Naive thymus-derived CD4-positive, alpha-beta T cell (primary cell): ENCODE data around the gene PKIG. TPM values are rescaled to one million over a fixed set of nuclear protein-coding genes. Genes with fewer than 3 reads are reported as not detected.
"Not testable (repeated sequence)": the region's sequence is repeated elsewhere in the genome, so short reads cannot be mapped to it uniquely, and the experiment has no call there.

ENCODE experiments used
- ATAC-seq: fragments of 150-1000 bp; cut with Tn5 transposase; 2 replicates; pipeline ENCODE4 v1.10.0; 2021; ENCODE audit warnings: mild to moderate bottlenecking, moderate library complexity
- CTCF ChIA-PET: fragments of 350-600 bp; sonication (Branson Sonifier 250); formaldehyde crosslinking; loops from one replicate; lab custom pipeline; 2021; ENCODE audit warnings: antibody characterized with exemption; lab: Charles Lee
- POLR2A ChIA-PET: fragments of 350-600 bp; sonication (Branson Sonifier 250); formaldehyde crosslinking; loops from one replicate; lab custom pipeline; 2021; ENCODE audit warnings: antibody characterized with exemption, inconsistent platforms; lab: Charles Lee
- DNase-seq, 9 donors: peaks; one replicate each; pipeline versions ENCODE4 v3.0.0 to v3.0.0-alpha.2; 2020 to 2022; ENCODE audit warnings: mixed read lengths in 1 of 9
- H3K27ac ChIP-seq: one replicate; pipeline ENCODE4 v1.7.0; 2013; ENCODE audit warnings: mild to moderate bottlenecking, low read depth, low read length, moderate library complexity
- H3K27me3 ChIP-seq, 2 donors: one replicate each; pipeline ENCODE4 v1.7.0; 2013; ENCODE audit warnings: low read length in 2 of 2, mild to moderate bottlenecking in 2 of 2, moderate library complexity in 2 of 2; ENCODE audit not compliant: control insufficient read depth in 2 of 2, insufficient read depth in 2 of 2
- H3K36me3 ChIP-seq, 3 experiments: 1 replicate in 2 of 3; 2 replicates in 1 of 3; pipeline ENCODE4 v1.7.0; 2013; ENCODE audit warnings: low read length in 3 of 3, mild to moderate bottlenecking in 3 of 3, moderate library complexity in 1 of 3; ENCODE audit not compliant: insufficient read depth in 3 of 3, control insufficient read depth in 2 of 3
- H3K4me1 ChIP-seq, 2 donors: one replicate each; pipeline ENCODE4 v1.7.0; 2013; ENCODE audit warnings: low read length in 2 of 2, mild to moderate bottlenecking in 2 of 2, moderate library complexity in 1 of 2; ENCODE audit not compliant: control insufficient read depth in 2 of 2, insufficient read depth in 2 of 2
- H3K4me3 ChIP-seq: 2 replicates; pipeline ENCODE4 v1.7.0; 2013; ENCODE audit warnings: mild to moderate bottlenecking, low read length
- H3K9me3 ChIP-seq, 3 experiments: 1 replicate in 2 of 3; 2 replicates in 1 of 3; pipeline ENCODE4 v1.7.0; 2013; ENCODE audit warnings: low read length in 3 of 3; ENCODE audit not compliant: control insufficient read depth in 2 of 3
- H3K27ac Mint-ChIP-seq, 9 donors: one replicate each; pipeline ENCODE4 v1.8.0; 2020 to 2022; ENCODE audit warnings: mixed read lengths in 9 of 9, mild to moderate bottlenecking in 8 of 9, moderate library complexity in 5 of 9, inconsistent platforms in 2 of 9
- H3K27me3 Mint-ChIP-seq, 5 donors: one replicate each; pipeline ENCODE4 v1.8.0; 2021 to 2022; ENCODE audit warnings: mixed read lengths in 5 of 5, mild to moderate bottlenecking in 1 of 5
- H3K36me3 Mint-ChIP-seq, 5 donors: one replicate each; pipeline ENCODE4 v1.8.0; 2020 to 2022; ENCODE audit warnings: mixed read lengths in 5 of 5, mild to moderate bottlenecking in 3 of 5, inconsistent platforms in 1 of 5
- H3K4me1 Mint-ChIP-seq, 7 donors: one replicate each; pipeline ENCODE4 v1.8.0; 2020 to 2022; ENCODE audit warnings: mixed read lengths in 7 of 7, mild to moderate bottlenecking in 3 of 7, inconsistent platforms in 1 of 7
- H3K4me3 Mint-ChIP-seq, 10 donors: one replicate each; pipeline ENCODE4 v1.8.0; 2020 to 2022; ENCODE audit warnings: mild to moderate bottlenecking in 10 of 10, mixed read lengths in 10 of 10, moderate library complexity in 6 of 10, inconsistent platforms in 2 of 10
- H3K9me3 Mint-ChIP-seq, 11 donors: one replicate each; pipeline ENCODE4 v1.8.0; 2020 to 2022; ENCODE audit warnings: mixed read lengths in 11 of 11, mild to moderate bottlenecking in 4 of 11, inconsistent platforms in 1 of 11, moderate library complexity in 1 of 11
- intact Hi-C, 2 donors: fragments of 100-400 bp; cut with micrococcal nuclease; formaldehyde crosslinking; loops; one replicate each; pipeline ENCODE4 v1.15.1; 2023
- polyA plus RNA-seq, 2 donors: library from polyadenylated mRNA; unstranded; fragments of 300-500 nt; fragmentation: Illumina TruSeq; gene quantifications; one replicate each; pipeline ENCODE4 v1.2.3, GENCODE V29; 2021
- total RNA-seq, 6 experiments: library from RNA in 5 of 6; stranded (reverse) in 5 of 6; gene quantifications; 1 replicate in 5 of 6; 2 replicates in 1 of 6; pipeline ENCODE4 v1.2.3 and lab custom pipeline; 2021 to 2026

Gene PKIG
- total and polyA plus RNA-seq, 7 experiments from 2014 or later = 1.9 to 6.0 (median 2.9) TPM

GRCh38 chr20:44552568-44552949, 29.8 kb upstream of the PKIG start:
- no peak for DNase-seq
- intact Hi-C loops = no loop called here
- CTCF ChIA-PET = no interaction called here
- H3K27ac Mint-ChIP-seq = peak overlapping the region in 4 of 9 donors; percentile 2 to 95 (median 63)
- H3K36me3 ChIP-seq = no peaks in the 10 kb centered on the region
- H3K9me3 Mint-ChIP-seq = no peaks in the 10 kb centered on the region
- H3K4me1 ChIP-seq = no peaks in the 10 kb centered on the region
- H3K4me3 ChIP-seq = no peak overlapping the region
- no peaks in the 10 kb centered on the region for H3K9me3 ChIP-seq
- peaks cover 0 to 1% (median 0%) of the 10 kb centered on the region in 5 donors for H3K27me3 Mint-ChIP-seq
- H3K27ac ChIP-seq = no peak overlapping the region
- H3K27me3 ChIP-seq = peaks cover 0 to 2% of the 10 kb centered on the region in 2 donors
- no peak overlapping the region for H3K4me3 Mint-ChIP-seq
- no peak for ATAC-seq
- no peaks in the 10 kb centered on the region for H3K36me3 Mint-ChIP-seq
- POLR2A ChIA-PET = no interaction called here
- peaks cover 0 to 20% (median 7%) of the 10 kb centered on the region in 7 donors for H3K4me1 Mint-ChIP-seq

- peaks cover 0 to 20% (median 7%) of the 10 kb centered on the region in 7 donors for H3K4me1 Mint-ChIP-seq
- H3K9me3 ChIP-seq = no peaks in the 10 kb centered on the region
- CTCF ChIA-PET = interaction anchor here (0.6 kb wide), 1 partner anchor 45 kb away, joined by 3 read pairs; no protein-coding TSS in a partner anchor
- H3K9me3 Mint-ChIP-seq = no peaks in the 10 kb centered on the region
- peak overlapping the region in 5 of 9 donors; percentile 4 to 95 (median 40) for H3K27ac Mint-ChIP-seq
- intact Hi-C loops = no loop called here
- H3K4me3 Mint-ChIP-seq = peak overlapping the region in 2 of 10 donors; percentile 7 to 16
- POLR2A ChIA-PET = no interaction called here
- DNase-seq (no peak), ATAC-seq (no peak)
- peaks cover 0 to 1% (median 0%) of the 10 kb centered on the region in 5 donors for H3K27me3 Mint-ChIP-seq
- no peaks in the 10 kb centered on the region for H3K36me3 Mint-ChIP-seq
- no peaks in the 10 kb centered on the region for H3K4me1 ChIP-seq
- H3K36me3 ChIP-seq = no peaks in the 10 kb centered on the region
- peaks cover 0 to under 1% of the 10 kb centered on the region in 2 donors for H3K27me3 ChIP-seq
- H3K27ac ChIP-seq = no peak overlapping the region
- no peak overlapping the region for H3K4me3 ChIP-seq
These were observed 29.1 kb upstream of the PKIG start for GRCh38 chr20:44552950-44553908.

GRCh38 chr20:44559302-44559701, 23.1 kb upstream of the PKIG start:
- no peak overlapping the region for H3K27ac ChIP-seq

GRCh38 chr20:44560229-44560628, 22.1 kb upstream of the PKIG start:
- no peaks in the 10 kb centered on the region for H3K27me3 ChIP-seq
- Mint-ChIP-seq H3K9me3 (peaks cover 0 to 1% (median 0%) of the 10 kb centered on the region in 11 donors), H3K36me3 (no peaks in the 10 kb centered on the region), H3K27ac (no peak overlapping the region), H3K4me1 (peaks cover 0 to 4% (median 0%) of the 10 kb centered on the region in 7 donors), H3K27me3 (peaks cover 0 to 13% (median 0%) of the 10 kb centered on the region in 5 donors), H3K4me3 (no peak overlapping the region)
- no peak for ATAC-seq
- ChIA-PET CTCF (no interaction called here), POLR2A (interaction anchor here (0.6 kb wide), 1 partner anchor 64 kb away, joined by 3 read pairs; no protein-coding TSS in a partner anchor)
- no peaks in the 10 kb centered on the region for H3K36me3 ChIP-seq
- H3K4me1 ChIP-seq = no peaks in the 10 kb centered on the region
- no peaks in the 10 kb centered on the region for H3K9me3 ChIP-seq
- no peak overlapping the region for H3K4me3 ChIP-seq
- H3K27ac ChIP-seq = no peak overlapping the region
- DNase-seq = no peak
- intact Hi-C loops = no loop called here

More at GRCh38 chr20:44559302-44559701, 23.1 kb upstream of the PKIG start:
- peaks cover 0 to 4% (median 0%) of the 10 kb centered on the region in 7 donors for H3K4me1 Mint-ChIP-seq
- ATAC-seq = no peak
- H3K27ac Mint-ChIP-seq = no peak overlapping the region
- H3K9me3 ChIP-seq = no peaks in the 10 kb centered on the region
- ChIA-PET POLR2A (interaction anchor here (0.6 kb wide), 1 partner anchor 12 kb away, joined by 3 read pairs; no protein-coding TSS in a partner anchor), CTCF (no interaction called here)
- H3K4me1 ChIP-seq = no peaks in the 10 kb centered on the region
- DNase-seq = no peak
- peaks cover 0 to 1% (median 0%) of the 10 kb centered on the region in 11 donors for H3K9me3 Mint-ChIP-seq
- peaks cover 0 to 10% (median 0%) of the 10 kb centered on the region in 5 donors for H3K27me3 Mint-ChIP-seq
- no peaks in the 10 kb centered on the region for H3K36me3 Mint-ChIP-seq
- no peaks in the 10 kb centered on the region for H3K36me3 ChIP-seq
- no peak overlapping the region for H3K4me3 ChIP-seq
- H3K27me3 ChIP-seq = no peaks in the 10 kb centered on the region
- intact Hi-C loops = no loop called here
- H3K4me3 Mint-ChIP-seq = no peak overlapping the region

GRCh38 chr20:44560818-44561217, 21.6 kb upstream of the PKIG start:
- intact Hi-C loops = not testable (repeated sequence)

GRCh38 chr20:44561876-44562275, 20.5 kb upstream of the PKIG start:
- H3K27ac ChIP-seq = no peak overlapping the region
- ATAC-seq (no peak), DNase-seq (no peak)
- H3K4me1 ChIP-seq = no peaks in the 10 kb centered on the region
- H3K36me3 Mint-ChIP-seq = no peaks in the 10 kb centered on the region
- H3K27ac Mint-ChIP-seq = peak overlapping the region in 1 of 9 donors; percentile 18
- peaks cover 0 to 13% (median 0%) of the 10 kb centered on the region in 5 donors for H3K27me3 Mint-ChIP-seq
- H3K27me3 ChIP-seq = no peaks in the 10 kb centered on the region
- H3K4me3 Mint-ChIP-seq = no peak overlapping the region
- H3K36me3 ChIP-seq = no peaks in the 10 kb centered on the region
- H3K9me3 Mint-ChIP-seq = peaks cover 0 to 1% (median 0%) of the 10 kb centered on the region in 11 donors
- intact Hi-C loops = no loop called here
- peaks cover 0 to 9% (median 0%) of the 10 kb centered on the region in 7 donors for H3K4me1 Mint-ChIP-seq
- H3K4me3 ChIP-seq = no peak overlapping the region
- CTCF ChIA-PET = no interaction called here
- H3K9me3 ChIP-seq = no peaks in the 10 kb centered on the region
- POLR2A ChIA-PET = no interaction called here

More at GRCh38 chr20:44560818-44561217, 21.6 kb upstream of the PKIG start:
- H3K4me3 ChIP-seq, H3K9me3 Mint-ChIP-seq, H3K4me1 Mint-ChIP-seq, CTCF ChIA-PET, H3K27ac Mint-ChIP-seq, H3K27ac ChIP-seq, H3K4me1 ChIP-seq, H3K4me3 Mint-ChIP-seq, ATAC-seq, H3K9me3 ChIP-seq, H3K27me3 ChIP-seq, H3K36me3 Mint-ChIP-seq, POLR2A ChIA-PET, H3K36me3 ChIP-seq, DNase-seq: not testable (repeated sequence)
- H3K27me3 Mint-ChIP-seq = peaks cover 0 to 13% (median 0%) of the 10 kb centered on the region in 5 donors
